HG02885 (cell line): Measurements from ENCODE around the gene SOX1.

Experiments
- ATAC-seq: cut with Tn5 transposase; IDR thresholded peaks from one replicate; pipeline ENCODE4 v1.9.1; 2021; ENCODE audit warnings: mild to moderate bottlenecking; ENCODE audit not compliant: unreplicated experiment, poor library complexity

The SOX1 gene

DNA sequence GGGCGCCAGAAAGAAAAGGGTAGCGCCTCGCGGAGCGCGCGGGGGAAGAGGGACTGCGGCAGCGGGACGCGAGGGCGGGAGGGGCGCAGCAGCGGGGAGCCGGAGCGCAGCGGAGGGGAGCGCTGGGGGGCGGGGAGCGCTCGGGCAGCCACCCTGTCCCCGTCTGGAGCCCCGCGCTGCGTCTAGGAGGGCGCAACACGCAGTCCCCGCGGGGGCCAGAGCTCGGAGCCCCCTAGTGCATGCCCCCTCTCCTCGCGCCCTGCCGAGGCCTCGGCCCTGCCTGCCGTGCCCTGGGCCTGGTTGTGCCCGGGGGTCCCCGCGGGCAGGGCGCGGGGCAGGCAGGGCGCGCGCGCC is 37.9 kb downstream of the SOX1 start:
- no peak for ATAC-seq

DNA sequence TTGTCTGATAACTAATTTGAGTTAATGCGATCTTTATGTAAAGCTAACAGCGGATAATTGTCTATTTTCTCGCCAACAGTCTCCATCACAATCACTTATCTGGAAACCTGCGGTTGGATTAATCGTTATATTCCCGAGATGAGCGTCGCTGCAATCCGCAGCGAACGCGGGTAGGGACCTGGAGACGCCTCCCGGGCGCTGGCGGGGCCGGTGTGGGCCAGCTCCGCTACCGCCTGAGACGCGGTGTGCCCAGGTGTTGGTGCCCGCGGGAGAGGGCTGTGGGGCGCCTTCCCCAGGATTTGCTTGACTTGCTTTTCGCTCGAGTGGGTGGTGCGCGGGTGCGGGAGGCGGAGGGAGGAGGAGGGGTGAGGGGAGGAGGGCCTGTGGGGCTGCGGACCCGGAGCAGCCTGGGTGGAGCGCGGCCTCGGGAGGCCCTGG is 38.3 kb downstream of the SOX1 start:
- ATAC-seq: no peak

DNA sequence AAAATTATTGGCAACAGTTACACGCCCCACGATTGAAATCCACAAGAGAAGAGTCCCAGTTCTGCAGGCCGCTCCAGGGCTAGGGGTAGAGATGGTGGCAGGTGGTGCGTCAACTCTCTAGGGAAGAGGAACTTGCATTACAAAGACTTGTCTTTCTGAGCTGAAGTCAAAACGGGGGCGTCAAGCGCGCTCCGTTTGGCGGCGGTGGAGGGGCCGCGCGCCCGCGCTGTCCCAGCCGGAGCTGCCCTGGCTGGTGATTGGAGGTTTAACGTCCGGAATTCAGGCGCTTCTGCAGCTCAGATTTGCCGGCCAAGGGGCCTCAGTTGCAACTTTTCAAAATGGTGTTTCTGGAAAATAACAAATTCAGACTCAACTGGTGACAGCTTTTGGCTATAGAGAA is 38.9 kb downstream of the SOX1 start:
- ATAC-seq: no peak

DNA sequence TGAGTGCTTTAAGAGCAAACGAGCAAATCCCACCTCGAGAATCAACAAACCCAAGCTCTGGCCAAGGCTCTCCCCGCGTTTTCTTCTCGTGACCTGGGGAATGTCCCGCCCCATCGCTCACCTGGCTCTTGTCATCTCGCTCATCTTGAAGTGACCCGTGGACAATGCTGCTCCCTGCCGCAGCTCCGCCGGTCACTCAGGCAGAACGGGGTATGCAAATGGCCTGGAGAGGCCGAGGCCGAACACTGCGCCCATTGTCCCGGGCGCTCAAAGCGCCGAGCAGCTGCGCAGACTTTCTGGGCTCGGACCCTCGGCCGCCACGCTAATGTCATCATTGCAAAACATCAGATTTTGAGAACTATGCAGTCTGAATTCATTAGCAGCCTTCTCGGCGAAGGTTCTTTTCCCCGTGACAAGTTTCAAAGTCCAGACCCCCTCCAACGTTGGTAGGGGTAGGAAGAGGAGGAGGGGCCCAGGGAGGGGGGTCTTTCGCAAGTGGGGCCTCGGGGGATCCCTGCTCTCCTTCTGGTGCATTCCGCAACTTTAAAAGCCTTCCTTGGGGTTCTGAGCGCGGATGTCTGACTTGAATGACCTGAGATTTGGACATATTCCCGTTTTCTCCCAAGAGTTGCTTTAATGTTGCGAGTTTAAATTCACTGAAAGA is 39.7 kb downstream of the SOX1 start:
- no peak for ATAC-seq

DNA sequence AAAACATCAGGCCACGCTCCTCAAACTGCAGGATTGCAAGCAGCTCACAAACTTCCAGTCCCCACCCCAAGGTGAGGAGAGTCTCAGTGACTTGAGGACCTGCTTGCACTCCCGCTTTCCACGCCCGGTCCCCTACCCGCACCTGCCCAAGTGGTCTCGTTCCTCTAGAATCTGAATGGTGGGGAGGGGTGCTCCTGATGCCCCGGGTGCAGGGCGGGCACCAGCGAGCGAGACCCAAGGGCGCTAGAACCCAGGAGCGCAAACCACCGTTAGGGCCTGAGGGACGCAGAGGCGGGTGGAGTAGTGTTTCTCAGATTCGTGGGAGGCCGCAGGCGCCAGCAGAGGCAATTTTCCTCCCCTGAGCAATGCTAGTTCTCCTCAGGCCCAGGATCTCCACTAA is 40.3 kb downstream of the SOX1 start:
- ATAC-seq: no peak

DNA sequence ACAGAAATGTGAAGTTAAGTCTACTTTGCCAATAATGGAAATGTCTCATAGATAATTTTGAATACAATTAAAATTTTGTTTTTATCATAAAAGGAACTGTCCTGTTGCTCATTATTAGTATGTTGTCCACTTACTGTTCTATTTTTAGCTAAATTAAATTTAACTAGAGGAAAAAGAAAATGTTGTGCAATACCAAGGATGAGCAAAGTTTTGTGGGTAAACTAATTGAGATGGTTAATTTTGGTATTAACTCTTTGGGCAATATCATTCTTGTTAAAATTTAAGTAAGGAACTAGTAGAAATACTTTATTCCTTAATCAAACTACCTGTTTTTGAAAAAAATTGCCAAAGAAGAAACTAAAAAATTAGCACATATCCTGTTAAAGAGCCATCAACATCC is 43.5 kb downstream of the SOX1 start:
- no peak for ATAC-seq

DNA sequence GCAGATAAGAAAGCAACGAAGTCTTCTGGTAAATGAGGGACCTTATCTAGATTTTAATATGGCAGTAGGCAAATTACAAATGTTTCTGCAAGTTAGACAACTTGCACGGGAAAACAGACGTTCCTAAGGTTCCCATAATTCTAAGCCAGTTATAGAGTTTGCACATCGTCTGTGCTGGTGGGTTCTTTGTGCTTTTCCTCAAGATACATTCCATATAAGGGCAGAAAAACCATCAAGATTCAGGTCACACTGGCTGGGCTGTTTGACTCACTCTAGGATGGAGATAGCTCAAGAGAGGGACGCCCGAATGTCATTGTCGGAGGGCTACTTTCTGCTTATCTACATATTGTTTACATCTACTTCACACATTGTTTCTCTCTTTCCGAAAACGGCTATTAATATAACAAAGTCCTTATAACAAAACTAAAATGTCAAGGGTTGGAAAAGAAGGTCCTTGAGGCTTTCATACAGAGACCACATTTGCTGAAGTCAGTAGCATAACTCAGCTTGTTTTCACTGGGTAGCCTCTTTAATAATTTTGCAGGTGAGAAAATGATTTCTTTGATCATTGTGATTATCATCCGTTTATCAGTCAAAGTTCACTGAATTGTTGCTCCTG is 44.4 kb downstream of the SOX1 start:
- ATAC-seq: no peak

DNA sequence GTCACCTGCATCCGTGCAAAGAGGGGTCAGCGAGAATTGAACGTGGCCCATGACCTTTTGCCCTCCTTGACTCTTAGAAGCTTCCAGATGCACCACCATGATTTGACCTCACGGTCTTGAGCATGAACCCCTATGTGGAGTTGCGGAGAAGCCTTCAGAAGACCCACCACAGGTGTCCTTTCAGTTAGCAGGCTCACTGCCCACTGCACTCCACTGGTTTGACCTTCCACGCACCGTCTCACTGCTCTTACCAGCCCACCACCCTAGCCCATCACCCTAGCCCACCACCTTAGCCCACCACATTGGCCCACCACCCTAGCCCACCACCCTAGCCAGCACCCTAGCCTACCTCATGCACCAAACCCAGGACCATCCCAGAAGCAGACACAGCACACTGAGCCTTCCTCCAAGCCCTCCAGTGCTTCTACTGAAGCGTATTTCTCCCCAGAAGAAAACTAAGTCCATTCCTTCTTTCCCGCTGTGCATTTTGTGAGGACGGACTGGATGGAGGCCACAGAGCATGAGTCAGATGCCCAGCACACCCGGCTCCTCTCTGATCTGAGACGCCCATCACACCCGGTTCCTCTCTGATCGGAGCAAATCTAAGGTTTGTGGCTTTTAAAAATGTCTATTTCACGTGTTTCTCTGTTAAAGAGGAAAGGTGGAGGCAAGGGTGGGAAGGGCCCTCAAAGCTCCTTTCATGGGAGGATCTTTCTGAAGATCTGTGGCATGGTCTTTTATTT is 45.8 kb downstream of the SOX1 start:
- no peak for ATAC-seq

DNA sequence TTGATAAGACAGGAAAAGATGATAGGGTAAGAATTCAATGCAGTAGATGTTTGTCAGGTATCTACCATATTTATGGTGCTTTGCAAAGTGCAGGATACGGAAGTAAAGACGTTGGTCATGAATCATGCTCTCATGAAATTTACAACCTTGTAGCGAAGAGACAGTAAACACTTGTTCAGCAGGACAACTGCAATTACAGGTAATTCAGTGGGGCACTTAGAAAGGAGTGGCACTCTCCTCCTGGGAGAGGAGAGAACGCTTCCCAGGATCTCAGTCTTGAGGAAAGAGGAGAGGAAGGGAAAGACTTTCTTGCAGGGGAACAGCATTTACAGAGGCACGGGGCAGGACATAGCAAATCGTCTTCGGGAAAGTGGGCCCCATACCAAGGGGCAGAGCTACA is 46.4 kb downstream of the SOX1 start:
- no peak for ATAC-seq

DNA sequence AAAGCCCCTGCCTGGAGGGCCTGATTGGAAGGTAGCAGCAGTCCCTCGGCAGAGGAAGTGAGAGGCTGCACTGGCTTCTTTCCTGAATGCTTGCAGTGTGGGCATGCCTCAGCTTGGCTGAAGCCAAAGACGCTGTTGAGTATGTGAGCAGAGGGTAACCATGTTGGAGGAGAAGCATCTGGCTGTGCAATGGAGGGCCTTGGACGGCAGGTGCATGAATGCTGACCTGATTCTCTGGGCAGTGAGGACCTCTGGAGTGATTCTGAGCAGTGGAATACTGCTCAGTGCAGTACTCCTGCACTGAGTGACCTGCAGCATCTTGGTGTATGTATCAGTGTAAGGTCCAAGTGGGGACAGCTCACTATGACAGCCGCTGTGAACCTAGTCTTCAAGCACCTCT is 46.9 kb downstream of the SOX1 start:
- ATAC-seq: no peak

DNA sequence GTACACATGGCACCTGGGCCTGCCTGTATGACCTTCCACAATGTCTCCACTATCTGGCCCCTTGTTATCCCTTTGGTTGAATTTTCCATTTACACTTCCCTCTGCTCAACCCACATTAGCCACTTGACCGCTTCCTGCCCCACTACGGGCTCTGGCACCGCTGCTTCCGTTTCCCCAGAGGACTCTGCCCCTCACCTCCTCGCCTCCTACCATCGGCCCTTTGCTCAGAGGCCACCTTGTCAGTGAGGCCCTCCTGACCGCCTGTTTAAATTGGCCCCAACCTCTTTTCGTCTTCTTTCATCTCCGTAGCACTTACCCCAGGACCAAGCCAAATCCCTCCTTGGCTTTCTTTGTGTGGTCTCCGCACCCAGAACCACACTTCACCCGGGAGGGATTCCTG is 47.4 kb downstream of the SOX1 start:
- no peak for ATAC-seq

DNA sequence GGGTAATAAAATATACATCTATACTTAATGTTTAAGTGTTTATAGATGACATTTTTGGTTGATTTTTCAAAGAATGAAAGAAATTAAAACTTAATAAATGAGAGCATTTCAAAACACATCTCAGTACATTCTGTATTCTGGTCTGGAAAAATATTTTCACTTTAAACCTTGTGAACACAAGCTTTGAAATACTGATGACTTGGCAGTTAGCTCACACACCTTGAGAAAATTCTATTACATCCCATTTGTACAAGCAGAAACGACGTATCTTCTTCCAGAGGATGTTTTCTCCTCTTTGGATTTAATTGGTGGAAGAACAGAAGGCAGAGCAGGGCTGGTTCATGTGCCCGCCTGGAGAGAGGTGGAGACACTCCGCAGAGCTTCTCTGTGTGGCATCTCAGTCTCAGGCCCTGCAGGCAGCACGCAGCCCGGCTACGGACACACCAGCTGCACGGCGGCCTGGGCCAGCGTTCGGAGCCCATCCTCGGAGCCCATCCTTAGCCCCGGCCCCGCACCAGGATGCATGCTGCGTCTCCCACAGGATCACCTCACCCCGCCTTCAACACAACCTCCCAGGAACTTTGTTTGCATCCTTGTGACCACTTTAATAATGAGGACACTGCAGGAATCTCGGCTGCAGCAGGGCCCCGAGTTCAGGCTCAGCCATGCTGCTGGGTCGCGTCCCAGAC is 48.6 kb downstream of the SOX1 start:
- no peak for ATAC-seq

DNA sequence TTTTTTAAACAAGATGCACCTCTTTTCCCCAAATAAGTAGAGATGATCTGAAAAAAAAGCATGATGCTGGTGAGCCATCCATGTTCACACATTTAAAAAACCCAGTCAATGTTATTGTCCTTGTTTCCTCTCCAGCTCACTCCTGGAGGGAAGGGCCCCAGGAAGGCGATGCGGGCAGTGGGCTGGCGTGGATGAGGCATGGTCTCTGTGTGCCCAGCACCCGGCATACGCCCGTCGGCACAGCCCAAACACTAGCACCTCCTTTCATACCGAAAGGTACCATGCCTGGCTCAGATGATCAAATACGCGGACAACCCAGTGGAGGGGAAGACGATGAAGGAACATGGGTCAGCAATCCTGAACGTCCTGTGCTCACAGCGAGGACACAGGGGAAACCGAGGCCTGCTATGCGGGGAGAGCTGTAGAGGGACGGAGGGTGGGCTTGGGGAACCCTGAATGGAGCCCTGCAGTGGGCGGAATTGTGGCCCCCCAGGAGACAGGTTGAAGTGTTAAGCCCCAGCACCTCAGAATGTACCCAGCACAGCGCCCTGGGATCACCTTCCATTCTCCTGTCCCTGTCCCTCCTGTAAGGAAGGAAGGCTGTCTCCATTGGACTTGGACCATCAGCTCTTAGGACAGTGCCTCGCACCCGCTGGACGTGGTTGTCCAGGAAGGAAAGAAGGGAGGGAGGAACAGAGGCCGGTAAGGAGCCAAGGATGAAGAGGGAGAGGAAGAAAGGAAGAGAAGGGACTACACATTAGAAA is 49.4 kb downstream of the SOX1 start:
- ATAC-seq: no peak

DNA sequence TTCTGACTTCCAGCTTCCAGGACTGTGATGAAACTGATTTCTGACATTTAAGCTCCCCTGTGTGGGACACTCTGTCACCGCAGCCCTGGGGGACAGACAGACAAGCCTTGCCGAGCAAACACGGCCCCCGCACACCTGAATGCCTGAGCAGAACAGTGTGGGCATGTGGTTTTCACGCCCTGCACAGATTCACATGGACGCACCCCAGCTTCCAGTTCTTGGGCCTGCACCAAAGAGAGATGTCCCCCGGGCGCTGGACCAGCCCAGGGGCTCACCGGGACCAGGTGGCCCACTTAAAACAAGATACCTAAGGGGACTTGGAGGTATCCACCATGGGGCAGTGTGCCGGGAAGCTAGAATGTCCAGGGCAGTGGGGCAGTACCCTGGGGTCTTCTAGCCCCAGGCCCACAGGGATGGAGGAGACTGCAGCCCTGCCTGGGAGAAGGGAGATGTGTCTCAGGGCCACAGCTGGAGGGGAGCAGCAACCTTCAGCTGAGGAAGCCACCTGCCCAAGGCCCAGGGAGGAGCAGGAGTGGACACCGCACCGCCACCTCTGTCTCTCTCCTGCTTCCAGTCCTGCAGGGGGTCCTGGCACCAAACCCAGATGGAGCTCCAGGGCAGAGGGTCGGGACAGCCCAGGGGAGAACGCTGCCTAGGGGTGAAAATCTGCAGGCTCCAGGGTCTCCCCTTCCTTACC is 50.5 kb downstream of the SOX1 start:
- ATAC-seq: no peak

DNA sequence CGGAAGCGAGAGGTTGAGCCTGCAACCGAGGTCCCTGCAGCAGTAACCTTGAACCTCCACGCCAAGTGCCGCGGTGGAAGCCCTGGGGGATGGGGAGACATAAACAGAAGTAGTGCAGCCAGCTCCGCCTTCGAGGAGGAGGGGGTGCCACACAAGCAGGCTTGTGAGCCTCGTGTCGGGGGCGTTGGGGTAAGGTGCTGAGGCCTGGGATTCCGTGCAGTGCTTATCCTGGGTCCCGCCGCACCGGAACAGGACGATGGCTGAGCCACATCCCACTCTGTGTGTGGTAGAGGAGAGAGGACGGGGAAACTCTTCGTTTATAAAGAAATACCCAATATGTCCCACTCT is 51.0 kb downstream of the SOX1 start:
- ATAC-seq: no peak

DNA sequence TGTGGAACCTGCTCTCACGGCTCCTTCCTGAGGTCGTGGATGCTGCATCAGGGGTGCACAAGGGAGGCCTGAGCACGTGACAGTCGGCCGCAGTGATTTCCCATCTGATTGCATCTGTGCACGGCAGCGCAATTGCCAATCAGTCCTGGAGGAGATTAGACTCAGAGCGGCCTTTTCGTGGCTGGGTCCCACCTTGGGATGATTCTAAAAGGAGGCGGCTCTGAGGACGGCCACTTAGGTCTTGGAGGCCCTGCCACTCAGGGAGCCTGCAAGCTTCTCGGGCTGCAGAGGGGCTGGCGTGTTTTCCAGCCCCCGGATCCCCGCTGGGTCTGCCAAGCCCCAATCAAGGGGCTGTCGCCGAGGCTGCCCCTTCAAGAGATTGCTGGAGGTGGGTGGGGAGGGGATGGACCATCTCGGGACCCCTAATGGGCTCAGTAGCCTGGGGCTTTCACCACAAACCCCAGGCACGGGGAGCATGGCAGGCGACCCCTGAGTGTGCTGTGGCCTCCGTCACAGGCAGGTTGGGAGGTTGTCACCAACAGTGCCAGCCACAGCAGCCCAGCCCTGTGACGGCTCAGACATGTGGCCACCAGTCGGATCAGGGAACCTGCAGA is 51.6 kb downstream of the SOX1 start:
- ATAC-seq: no peak

DNA sequence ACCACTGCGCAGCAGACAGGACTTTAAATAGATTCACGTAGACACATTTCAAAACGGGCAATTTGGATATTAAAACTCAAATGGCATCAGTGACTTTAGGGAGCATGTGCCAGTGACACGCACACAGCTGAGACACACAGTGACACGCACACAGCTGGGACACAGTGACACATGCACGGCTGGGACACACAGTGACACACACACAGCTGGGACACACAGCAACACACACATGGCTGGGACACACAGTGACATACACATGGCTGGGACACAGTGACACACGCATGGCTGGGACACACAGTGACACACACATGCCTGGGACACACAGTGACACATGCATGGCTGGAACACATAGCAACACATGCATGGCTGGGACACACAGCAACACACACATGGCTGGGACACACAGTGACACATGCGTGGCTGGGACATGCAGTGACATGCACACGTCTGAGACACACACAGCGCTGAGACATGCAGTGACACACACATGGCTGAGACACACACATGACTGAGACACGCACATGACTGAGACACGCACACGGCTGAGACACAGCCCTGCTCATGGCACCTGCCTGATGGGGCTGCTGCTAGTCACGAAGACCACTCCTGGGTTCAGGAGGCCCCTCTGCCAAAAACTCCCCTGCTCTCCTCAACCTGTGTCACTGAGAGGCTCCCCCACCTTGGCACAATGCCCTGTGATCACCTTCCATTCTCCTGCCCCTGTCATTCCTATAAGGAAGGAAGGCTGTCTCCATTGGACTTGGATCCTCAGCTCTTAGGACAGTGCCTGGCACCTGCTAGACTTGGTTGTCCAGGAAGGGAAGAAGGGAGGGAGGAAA is 52.5 kb downstream of the SOX1 start:
- ATAC-seq: no peak

DNA sequence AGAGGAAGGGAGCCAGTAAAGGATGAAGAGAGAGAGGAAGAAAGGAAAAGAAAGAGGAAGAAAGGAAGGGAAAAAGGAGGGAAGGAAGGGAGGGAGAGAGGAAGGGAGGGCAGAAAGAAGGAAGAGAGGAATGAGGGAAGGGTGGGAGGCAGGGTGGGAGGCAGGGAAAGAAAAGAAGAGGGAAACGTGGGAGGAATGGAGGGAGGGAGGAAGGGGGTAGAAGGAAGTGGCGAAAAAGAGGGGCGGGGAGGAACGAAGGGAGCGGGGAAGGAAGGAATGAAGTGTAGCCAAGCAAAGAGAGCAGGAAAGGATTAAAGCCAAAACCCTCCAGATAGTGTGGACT is 53.1 kb downstream of the SOX1 start:
- ATAC-seq: no peak
